Measurements from ENCODE around the gene USP15. TPM values are rescaled to one million over a fixed set of nuclear protein-coding genes. Genes with fewer than 3 reads are reported as not detected.

The USP15 gene
- total and polyA plus RNA-seq, 2 of the 8 experiments (the other 6 are each of a cell fraction or from before 2014, with no cell fraction given), result 12.7 to 38.6 TPM

- Histone ChIP-seq H3K23me2 (ENCODE audit: low read depth, low read length) (no peaks in the 10 kb centered on the region), H2BK12ac (ENCODE audit: low read depth, low read length) (no peak overlapping the region), H3K79me1 (ENCODE audit: low read depth, low read length) (no peaks in the 10 kb centered on the region), H2AK5ac (ENCODE audit: low read depth, low read length) (no peak overlapping the region), H3K18ac (ENCODE audit: extremely low read depth, low read length) (no peak overlapping the region), H2BK5ac (ENCODE audit: low read depth, low read length) (no peak overlapping the region), H3K4me3 (ENCODE audit: extremely low read depth in 1 of 4, insufficient read depth in 2 of 4, low read depth in 3 of 4, low read length in 4 of 4) (no peak overlapping the region), H2BK20ac (ENCODE audit: low read length) (no peak overlapping the region), H4K8ac (ENCODE audit: extremely low read depth, insufficient read depth, low read length) (no peak overlapping the region), H3K9ac (replicated peaks in 1 of 4; ENCODE audit: extremely low read depth in 1 of 4, low read depth in 3 of 4, low read length in 3 of 4) (no peak overlapping the region), H3K36me3 (ENCODE audit: control insufficient read depth in 2 of 4, insufficient read depth in 4 of 4, low read length in 3 of 4) (no peaks in the 10 kb centered on the region), H3K79me2 (ENCODE audit: control insufficient read depth in 1 of 2, insufficient read depth in 2 of 2, low read length in 2 of 2) (no peaks in the 10 kb centered on the region), H3K27me3 (replicated peaks in 1 of 4; ENCODE audit: control insufficient read depth in 3 of 4, extremely low read depth in 1 of 4, insufficient read depth in 3 of 4, low read length in 3 of 4) (no peaks in the 10 kb centered on the region), H3K4me2 (ENCODE audit: insufficient read depth in 1 of 2, low read depth in 2 of 2, low read length in 2 of 2) (no peak overlapping the region), H4K5ac (ENCODE audit: insufficient read length, low read depth, low read length) (no peak overlapping the region), H3K9me3 (ENCODE audit: insufficient read depth in 2 of 2, low read depth in 1 of 2, low read length in 1 of 2) (no peaks in the 10 kb centered on the region), H4K91ac (replicated peaks; ENCODE audit: insufficient read length, low read length) (no peak overlapping the region), H3K56ac (replicated peaks; ENCODE audit: insufficient read length, low read depth, low read length) (no peak overlapping the region), H2BK120ac (replicated peaks; ENCODE audit: low read depth, low read length) (no peak overlapping the region), H3K27ac (ENCODE audit: low read depth, low read length) (no peak overlapping the region), H2AFZ (ENCODE audit: low read length) (no peak overlapping the region), H3K4ac (replicated peaks; ENCODE audit: insufficient read length, low read depth, low read length) (no peak overlapping the region), H3K14ac (ENCODE audit: insufficient read length) (no peak overlapping the region), H3K23ac (ENCODE audit: insufficient read length) (no peak overlapping the region), H2BK15ac (ENCODE audit: low read length) (no peak overlapping the region), H3K4me1 (replicated peaks in 1 of 4; ENCODE audit: control insufficient read depth in 3 of 4, insufficient read depth in 4 of 4, low read length in 3 of 4) (no peaks in the 10 kb centered on the region), H4K20me1 (replicated peaks in 1 of 2; ENCODE audit: control insufficient read depth in 1 of 2, insufficient read depth in 2 of 2, low read length in 2 of 2) (no peaks in the 10 kb centered on the region)
- CTCF ChIA-PET (ENCODE audit: partially characterized antibody), result interaction anchor here (0.9 to 1.5 kb wide), 3 partner anchors 8 to 153 kb away, joined by 3 to 8 read pairs (median 3); no protein-coding TSS in a partner anchor
- DNase-seq (ENCODE audit: low read depth in 1 of 2, low spot score in 2 of 2), result no peak
- 96% methylated on average over 6 of the region's 6 CpGs; no CpG with 5 or more reads in 1 of the 2 experiments for WGBS, 2 experiments (ENCODE audit: extremely low coverage in 1 of 2, insufficient coverage in 1 of 2, insufficient read length in 1 of 2, insufficient replicate concordance in 2 of 2, low coverage in 1 of 2, low lambda C conversion rate in 2 of 2, missing lambda C conversion rate in 1 of 2)
- FAIRE-seq, result no peak
- POLR2A ChIA-PET (ENCODE audit: partially characterized antibody), result no interaction called here
- TF ChIP-seq KDM5A (IDR thresholded peaks at IDR 0.05; ENCODE audit: low read length) (no peak), ATF3 (IDR thresholded peaks at IDR 0.05; ENCODE audit: insufficient read depth, low read depth, low read length) (no peak), ATF2 (IDR thresholded peaks at IDR 0.05; ENCODE audit: low read length) (no peak)
Observed at GRCh38 chr12:62217466-62218194, 42.6 kb upstream of the USP15 start.

Measured in H1 (cell line).